Erythroblast (primary cell): Measurements from ENCODE around the gene G0S2.

ENCODE experiments used
- GATA1 ChIP-seq: IDR thresholded peaks from 2 replicates; pipeline ENCODE4 v1.6.1; 2011; ENCODE audit warnings: low read depth, mild to moderate bottlenecking, control low read depth, low read length, moderate library complexity
- POLR2A ChIP-seq: IDR thresholded peaks from 2 replicates; pipeline ENCODE4 v1.6.1; 2011; ENCODE audit warnings: mild to moderate bottlenecking, low read length

DNA sequence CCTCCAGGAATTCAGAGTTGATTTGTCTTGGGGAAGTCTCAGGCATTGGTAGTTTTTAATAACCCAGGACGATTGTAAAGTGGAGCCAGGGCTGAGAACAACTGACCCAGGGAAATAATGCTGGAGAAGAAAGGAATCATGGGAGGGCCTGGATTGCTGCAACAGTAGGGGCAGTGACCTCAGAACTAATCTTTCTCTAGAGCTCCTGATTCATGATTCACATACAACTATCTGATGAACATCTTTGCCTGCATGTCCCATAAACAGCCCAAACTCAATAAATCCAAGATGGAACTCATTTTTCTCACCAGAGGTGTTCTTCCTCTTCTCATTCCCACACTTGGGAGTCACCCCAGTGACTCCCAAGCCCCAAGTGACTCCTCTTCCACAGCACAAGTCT, 8.1 kb upstream of the G0S2 start:
- TF ChIP-seq POLR2A (no peak), GATA1 (no peak)
